Stimulated activated CD4-positive, alpha-beta T cell treated with anti-CD3 and anti-CD28 coated beads, Interleukin-2, amount 100 ng/mL, for 4 hours (primary cell): ENCODE results near the gene EHBP1.

Experiments
- DNase-seq: peaks from one replicate; pipeline ENCODE4 v3.0.0-alpha.2; 2020; ENCODE audit warnings: low read depth

EHBP1 gene

GRCh38 chr2:63051795-63052333 lies 346.4 kb downstream of the EHBP1 start:
- DNase-seq: no peak

GRCh38 chr2:63052411-63053080 lies 347.0 kb downstream of the EHBP1 start:
- DNase-seq: no peak

GRCh38 chr2:63053081-63053888 lies 347.8 kb downstream of the EHBP1 start:
- no peak for DNase-seq

- no peak for DNase-seq
Observed at GRCh38 chr2:63053889-63054602, 348.5 kb downstream of the EHBP1 start.

GRCh38 chr2:63054841-63055225 lies 349.3 kb downstream of the EHBP1 start:
- DNase-seq: no peak

- no peak for DNase-seq
Observed at GRCh38 chr2:63055226-63056106, 350.0 kb downstream of the EHBP1 start.

- no peak for DNase-seq
Observed at GRCh38 chr2:63056107-63057050, 350.9 kb downstream of the EHBP1 start.

- no peak for DNase-seq
Observed at GRCh38 chr2:63057249-63058143, 352.0 kb downstream of the EHBP1 start.

- no peak for DNase-seq
Observed at GRCh38 chr2:63058144-63058920, 352.8 kb downstream of the EHBP1 start.

GRCh38 chr2:63058921-63059792 lies 353.6 kb downstream of the EHBP1 start:
- no peak for DNase-seq

GRCh38 chr2:63059793-63060471 lies 354.4 kb downstream of the EHBP1 start:
- no peak for DNase-seq

GRCh38 chr2:63060472-63060991 lies 355.0 kb downstream of the EHBP1 start:
- DNase-seq: no peak

GRCh38 chr2:63064197-63064596 lies 358.7 kb downstream of the EHBP1 start:
- no peak for DNase-seq

- DNase-seq: no peak
Observed at GRCh38 chr2:63064661-63065060, 359.1 kb downstream of the EHBP1 start.

- DNase-seq: no peak
Observed at GRCh38 chr2:63066265-63066664, 360.8 kb downstream of the EHBP1 start.

GRCh38 chr2:63066838-63067237 lies 361.3 kb downstream of the EHBP1 start:
- DNase-seq: no peak

GRCh38 chr2:63071664-63072063 lies 366.2 kb downstream of the EHBP1 start:
- no peak for DNase-seq
